GM12878 (cell line): ENCODE data around the gene ZC3H10. TPM values are rescaled to one million over a fixed set of nuclear protein-coding genes. Genes with fewer than 3 reads are reported as not detected.
A peak's percentile ranks its signal among the peaks of the same experiment; 100 is the strongest.

ENCODE experiments used
- ATAC-seq: fragments of 200-7000 bp; cut with Tn5 transposase; 3 replicates; pipeline ENCODE4 v1.9.1; 2020; ENCODE audit warnings: mild to moderate bottlenecking, moderate library complexity
- BruUV-seq: library from RNA; stranded (reverse); fragments of 400-500 nt; replicated peaks from 2 replicates; lab custom pipeline; 2021; lab: Mats Ljungman, UMichigan
- CTCF ChIA-PET: fragments of 300-600 bp; sonication (Branson Sonifier 250); formaldehyde crosslinking; extraction: SDS; loops from one replicate; lab custom pipeline; 2021; ENCODE audit warnings: inconsistent platforms; lab: Yijun Ruan, JAX
- POLR2A ChIA-PET: fragments of 350-600 bp; formaldehyde crosslinking; extraction: SDS; loops from one replicate; lab custom pipeline; 2021; ENCODE audit warnings: inconsistent platforms; lab: Charles Lee
- RAD21 ChIA-PET: fragments of 300-600 bp; sonication (Branson Sonifier 250); formaldehyde crosslinking; loops from one replicate; lab custom pipeline; 2023; ENCODE audit warnings: antibody characterized with exemption; ENCODE audit not compliant: unreplicated experiment; lab: Charles Lee
- SMC1A ChIA-PET: fragments of 300-600 bp; sonication (Branson Sonifier 250); formaldehyde crosslinking; loops from one replicate; lab custom pipeline; 2023; ENCODE audit not compliant: unreplicated experiment, uncharacterized antibody; lab: Charles Lee
- DNase-seq: peaks from one replicate; pipeline ENCODE4 v3.0.0-alpha.2; 2011; ENCODE audit warnings: low read depth, low spot score
- FAIRE-seq: peaks from 3 replicates; lab custom pipeline; 2011; peaks lifted over from hg19 to GRCh38; lab: Jason Lieb, UNC
- H2AFZ ChIP-seq: 2 replicates; pipeline ENCODE4 v1.6.0; 2011; ENCODE audit warnings: low read depth, low read length, control low read depth; ENCODE audit not compliant: control insufficient read depth
- H3K27ac ChIP-seq: 2 replicates; pipeline ENCODE4 v1.5.1; 2011; ENCODE audit warnings: control low read depth; ENCODE audit not compliant: control insufficient read depth, insufficient read depth
- H3K27me3 ChIP-seq, 2 experiments: replicated peaks in 1 of 2; 2 replicates each; pipeline versions ENCODE4 v1.6.0 to v1.6.1; 2011; ENCODE audit warnings: low read length in 1 of 2; ENCODE audit not compliant: control insufficient read depth in 2 of 2, insufficient read depth in 2 of 2
- H3K36me3 ChIP-seq, 2 experiments: 2 replicates each; pipeline ENCODE4 v1.5.1; 2011; ENCODE audit warnings: low read length in 1 of 2; ENCODE audit not compliant: control insufficient read depth in 2 of 2, insufficient read depth in 2 of 2
- H3K4me1 ChIP-seq: 2 replicates; pipeline ENCODE4 v1.6.1; 2011; ENCODE audit warnings: mild to moderate bottlenecking, low read length, moderate library complexity, mixed read lengths; ENCODE audit not compliant: control insufficient read depth, insufficient read depth
- H3K4me2 ChIP-seq: 2 replicates; pipeline ENCODE4 v1.6.0; 2011; ENCODE audit warnings: control low read depth; ENCODE audit not compliant: control insufficient read depth, insufficient read depth
- H3K4me3 ChIP-seq: fragments of 200-600 bp; sonication (generic); 2 replicates; pipeline ENCODE4 v1.5.1; 2016
- H3K79me2 ChIP-seq: 2 replicates; pipeline ENCODE4 v1.6.0; 2011; ENCODE audit warnings: low read length; ENCODE audit not compliant: control insufficient read depth, insufficient read depth
- H3K9ac ChIP-seq: 2 replicates; pipeline ENCODE4 v1.8.0; 2011; ENCODE audit warnings: low read length, control low read depth, mixed read lengths; ENCODE audit not compliant: control insufficient read depth, insufficient read depth
- H3K9me3 ChIP-seq: replicated peaks from 3 replicates; pipeline ENCODE4 v1.5.1; 2011; ENCODE audit warnings: mild to moderate bottlenecking, low read length; ENCODE audit not compliant: control insufficient read depth, insufficient read depth
- H4K20me1 ChIP-seq: 2 replicates; pipeline ENCODE4 v1.6.0; 2011; ENCODE audit not compliant: control insufficient read depth, insufficient read depth
- CBX5 ChIP-seq: sonication (generic); IDR thresholded peaks from 2 replicates; pipeline ENCODE4 v1.6.1; 2016; ENCODE audit warnings: low read depth, moderate library complexity, mild to moderate bottlenecking, inconsistent platforms
- CHD1 ChIP-seq: IDR thresholded peaks from 2 replicates; pipeline ENCODE4 v1.6.1; 2012; ENCODE audit warnings: low read depth, low read length, improper control_type of control experiment
- CHD2 ChIP-seq: IDR thresholded peaks from 2 replicates; pipeline ENCODE4 v1.6.1; 2011; ENCODE audit warnings: low read depth, low read length, improper control_type of control experiment, borderline replicate concordance
- CHD4 ChIP-seq: fragments of 200-600 bp; sonication (generic); IDR thresholded peaks from 2 replicates; pipeline ENCODE4 v1.6.1; 2016; ENCODE audit warnings: mild to moderate bottlenecking
- E2F4 ChIP-seq: IDR thresholded peaks from 2 replicates; pipeline ENCODE4 v1.6.1; 2012; ENCODE audit warnings: low read depth, low read length, improper control_type of control experiment
- HDGF ChIP-seq: fragments of 450-650 bp; IDR thresholded peaks from 2 replicates; pipeline ENCODE4 v1.6.1; 2016; ENCODE audit warnings: antibody characterized with exemption
- IKZF2 ChIP-seq, 2 experiments: fragments of 450-650 bp; IDR thresholded peaks; 2 replicates each; pipeline ENCODE4 v1.6.1; 2017; ENCODE audit warnings: mild to moderate bottlenecking in 2 of 2, moderate library complexity in 2 of 2
- IRF5 ChIP-seq: fragments of 450-650 bp; IDR thresholded peaks from 2 replicates; pipeline ENCODE4 v1.6.1; 2017; ENCODE audit warnings: borderline replicate concordance
- MEF2A ChIP-seq: IDR thresholded peaks from 2 replicates; pipeline ENCODE4 v1.6.1; 2011; ENCODE audit warnings: low read depth, mild to moderate bottlenecking, low read length, moderate library complexity; ENCODE audit not compliant: insufficient read depth
- NFXL1 ChIP-seq: fragments of 450-650 bp; IDR thresholded peaks from 2 replicates; pipeline ENCODE4 v1.6.1; 2017; ENCODE audit warnings: antibody characterized with exemption, mild to moderate bottlenecking, borderline replicate concordance
- RBBP5 ChIP-seq: fragments of 200-600 bp; sonication (generic); conservative IDR thresholded peaks from 2 replicates; pipeline ENCODE4 v1.6.1; 2016
- RUNX3 ChIP-seq: IDR thresholded peaks from 2 replicates; pipeline ENCODE4 v1.6.1; 2012; ENCODE audit warnings: low read length, inconsistent platforms
- SMAD5 ChIP-seq: IDR thresholded peaks from 2 replicates; pipeline ENCODE4 v1.6.1; 2016; ENCODE audit warnings: antibody characterized with exemption, low read depth
- SMC3 ChIP-seq: IDR thresholded peaks from 2 replicates; pipeline ENCODE4 v1.6.1; 2011; ENCODE audit warnings: low read length, improper control_type of control experiment, borderline replicate concordance
- TAF1 ChIP-seq: IDR thresholded peaks from 2 replicates; pipeline ENCODE4 v1.6.1; 2011; ENCODE audit warnings: mild to moderate bottlenecking, low read depth, low read length, borderline replicate concordance
- USF2 ChIP-seq: IDR thresholded peaks from 2 replicates; pipeline ENCODE4 v1.6.1; 2011; ENCODE audit warnings: low read depth, low read length, improper control_type of control experiment, borderline replicate concordance
- ZBTB11 ChIP-seq: fragments of 450-650 bp; formaldehyde crosslinking; IDR thresholded peaks from 2 replicates; pipeline ENCODE4 v1.5.0; 2022; ENCODE audit warnings: mild to moderate bottlenecking, missing genetic modification characterization
- ZNF274 ChIP-seq: IDR thresholded peaks from one replicate; pipeline ENCODE4 v1.8.0; 2011; ENCODE audit not compliant: insufficient read length, insufficient read depth
- WGBS: methylation state at CpG from one replicate; pipeline ENCODE4 v1.1.6; 2016; ENCODE audit warnings: low lambda C conversion rate; ENCODE audit not compliant: insufficient replicate concordance, insufficient coverage; ENCODE audit errors: missing lambda C conversion rate; 5-methylcytosine and 5-hydroxymethylcytosine counted together
- in situ Hi-C: fragments of 300-500 bp; cut with MboI; formaldehyde crosslinking; loops from 9 replicates; pipeline ENCODE4 v1.14.3; 2018; ENCODE audit warnings: mixed read lengths
- intact Hi-C: fragments of 100-400 bp; cut with micrococcal nuclease; formaldehyde crosslinking; loops from one replicate; pipeline ENCODE4 v1.14.2; 2022; ENCODE audit not compliant: unreplicated experiment
- polyA plus RNA-seq, 11 experiments: library from polyadenylated mRNA; depleted of rRNA in 4 of 11; unstranded in 6 of 11; stranded (reverse) in 5 of 11; fragments of >200 nt; fragmentation: Nextera tagmentation in 4 of 11; fragmentation: Illumina TruSeq in 1 of 11; extraction: Ambion mirVana in 4 of 11; extraction: Trizol in 1 of 11; gene quantifications; 1 replicate in 1 of 11; 2 replicates in 10 of 11; pipeline versions ENCODE4 v1.2.1 to v1.2.3, GENCODE V29; 2011 to 2016; ENCODE audit warnings: inconsistent platforms in 2 of 11, missing spikeins in 2 of 11, low read depth in 1 of 11
- total RNA-seq, 4 experiments: library from RNA; depleted of rRNA in 3 of 4; stranded (reverse); fragments of >200 nt in 3 of 4; fragmentation: Illumina TruSeq in 1 of 4; extraction: Trizol in 1 of 4; gene quantifications; 2 replicates each; pipeline versions ENCODE4 v1.2.1 to v1.2.3, GENCODE V29; 2013 to 2021

The ZC3H10 gene
- total and polyA plus RNA-seq, 10 of the 15 experiments (the other 5 are each of a cell fraction or from before 2014, with no cell fraction given): 0.56 to 6.4 (median 3.7) TPM

- ATAC-seq (no peak), DNase-seq (no peak), FAIRE-seq (no peak)
- TF ChIP-seq CHD4 (no peak), CHD1 (no peak), RBBP5 (no peak), USF2 (no peak), E2F4 (no peak), CHD2 (no peak), HDGF (no peak), RUNX3 (no peak), MEF2A (no peak), ZBTB11 (CRISPR knock-in tag) (no peak), SMAD5 (no peak), CBX5 (no peak), TAF1 (no peak), IRF5 (no peak), SMC3 (no peak), ZNF274 (no peak), NFXL1 (no peak), IKZF2 (IDR thresholded peaks at IDR 0.05) (no peak)
- Histone ChIP-seq H3K9me3 (no peaks in the 10 kb centered on the region), H3K4me3 (peak overlapping the region; percentile 90; the same call in 1 of the 2 replicates), H3K4me2 (peak overlapping the region; percentile 36), H3K4me1 (peaks cover 15% of the 10 kb centered on the region), H3K9ac (peak overlapping the region; percentile 75), H2AFZ (peak overlapping the region; percentile 99), H3K36me3 (peaks cover 10 to 12% of the 10 kb centered on the region in 2 experiments), H3K79me2 (peaks cover 28% of the 10 kb centered on the region), H4K20me1 (no peaks in the 10 kb centered on the region), H3K27me3 (no peaks in the 10 kb centered on the region), H3K27ac (peak overlapping the region; percentile 79)
- intact Hi-C loops (loop anchor here (5.0 kb wide), 7 partner anchors 37 to 572 kb away; partner anchors contain the start of genes CNPY2, DNAJC14, MYL6B and PTGES3), in situ Hi-C loops (no loop called here)
- POLR2A ChIA-PET: interaction anchor here (0.5 to 5.5 kb wide), 5 partner anchors 9 to 323 kb away, joined by 3 to 95 read pairs (median 4); partner anchors contain the start of genes PA2G4, RAB5B and RNF41
- CTCF ChIA-PET: interaction anchor here (0.7 to 2.9 kb wide), 2 partner anchors 11 to 338 kb away, joined by 3 to 25 read pairs; partner anchors contain the start of gene PA2G4
- 38% methylated on average over 10 of the region's 10 CpGs for WGBS
- RAD21 ChIA-PET: interaction anchor here (1.0 to 1.5 kb wide), 3 partner anchors 10 to 118 kb away, joined by 3 to 4 read pairs (median 4); partner anchors contain the start of genes SMARCC2 and SUOX
- SMC1A ChIA-PET: interaction anchor here (0.7 to 1.2 kb wide), 5 partner anchors 8 to 233 kb away, joined by 3 to 7 read pairs (median 3); partner anchors contain the start of gene PA2G4
- no TSS peak for BruUV-seq
Observed at GRCh38 chr12:56115329-56115728, 2.7 kb upstream of the ZC3H10 start.
